Measurements from ENCODE around the gene GPAT2. TPM values are rescaled to one million over a fixed set of nuclear protein-coding genes. Genes with fewer than 3 reads are reported as not detected.

Gene GPAT2
- total and polyA plus RNA-seq, 2 of the 13 experiments (the other 11 are each of a cell fraction or from before 2014, with no cell fraction given), result not detected

- 0 out of 2 replicates have a peak, but pooled peaks have one; percentile 11 for TF ChIP-seq FOXK2 (IDR thresholded peaks at IDR 0.05)
- TF ChIP-seq YEATS4 (CRISPR knock-in tag; IDR thresholded peaks at IDR 0.05; ENCODE audit: borderline replicate concordance), result peak; percentile 63; the same call in 1 of the 2 replicates
- TF ChIP-seq PATZ1 (CRISPR knock-in tag; IDR thresholded peaks at IDR 0.05), result peak; percentile 40; the same call in 1 of the 2 replicates
- peak; percentile 66; the same call in 1 of the 2 replicates for TF ChIP-seq ZFX (CRISPR knock-in tag; IDR thresholded peaks at IDR 0.05; ENCODE audit: low read depth)
- TF ChIP-seq ARID3A (IDR thresholded peaks at IDR 0.05; ENCODE audit: low read depth, low read length), result peak; percentile 65
- TF ChIP-seq FOXK1 (CRISPR knock-in tag; IDR thresholded peaks at IDR 0.05; ENCODE audit: borderline replicate concordance, low read depth), result peak; percentile 19; the same call in 1 of the 2 replicates
- peak; percentile 31; the same call in 1 of the 2 replicates for TF ChIP-seq THAP11 (CRISPR knock-in tag; IDR thresholded peaks at IDR 0.05)
- TF ChIP-seq ZNF329 (CRISPR knock-in tag; IDR thresholded peaks at IDR 0.05; ENCODE audit: low read depth), result 0 out of 2 replicates have a peak, but pooled peaks have one; percentile 11
- peak; percentile 32; the same call in 1 of the 2 replicates for TF ChIP-seq ZFP91 (CRISPR knock-in tag; IDR thresholded peaks at IDR 0.05; ENCODE audit: borderline replicate concordance)
- peak; percentile 10; the same call in 1 of the 2 replicates for TF ChIP-seq ZNF543 (CRISPR knock-in tag; IDR thresholded peaks at IDR 0.05)
- TF ChIP-seq GABPB1 (CRISPR knock-in tag; IDR thresholded peaks at IDR 0.05), result peak; percentile 26; the same call in 1 of the 2 replicates
- peak; percentile 37; the same call in 1 of the 2 replicates for TF ChIP-seq FOXA3 (CRISPR knock-in tag; IDR thresholded peaks at IDR 0.05)
- TF ChIP-seq HMGXB4 (CRISPR knock-in tag; IDR thresholded peaks at IDR 0.05; ENCODE audit: borderline replicate concordance in 1 of 2, low read depth in 1 of 2), result peak; percentile 88 to 92; a peak in 3 of 4 replicates
- peak; percentile 25; the same call in 1 of the 2 replicates for TF ChIP-seq ARID4A (CRISPR knock-in tag; IDR thresholded peaks at IDR 0.05; ENCODE audit: borderline replicate concordance)
- TF ChIP-seq ZFY (CRISPR knock-in tag; IDR thresholded peaks at IDR 0.05), result peak; percentile 70
- peak; percentile 32 for TF ChIP-seq ZNF24 (IDR thresholded peaks at IDR 0.05)
These were observed 42.0 kb downstream of the GPAT2 start (continued) for GRCh38 chr2:95992520-95993272.

Data from HepG2 (cell line).